NCI-H128 (cell line): ENCODE results near the gene KIF21B.

Source experiments
- DNase-seq: peaks from one replicate; lab custom pipeline; 2025; ENCODE audit not compliant: unreplicated experiment; lab: John Stamatoyannopoulos, UW

The KIF21B gene

GRCh38 chr1:200998323-200998722 is 25.2 kb downstream of the KIF21B start:
- no peak for DNase-seq

DNA sequence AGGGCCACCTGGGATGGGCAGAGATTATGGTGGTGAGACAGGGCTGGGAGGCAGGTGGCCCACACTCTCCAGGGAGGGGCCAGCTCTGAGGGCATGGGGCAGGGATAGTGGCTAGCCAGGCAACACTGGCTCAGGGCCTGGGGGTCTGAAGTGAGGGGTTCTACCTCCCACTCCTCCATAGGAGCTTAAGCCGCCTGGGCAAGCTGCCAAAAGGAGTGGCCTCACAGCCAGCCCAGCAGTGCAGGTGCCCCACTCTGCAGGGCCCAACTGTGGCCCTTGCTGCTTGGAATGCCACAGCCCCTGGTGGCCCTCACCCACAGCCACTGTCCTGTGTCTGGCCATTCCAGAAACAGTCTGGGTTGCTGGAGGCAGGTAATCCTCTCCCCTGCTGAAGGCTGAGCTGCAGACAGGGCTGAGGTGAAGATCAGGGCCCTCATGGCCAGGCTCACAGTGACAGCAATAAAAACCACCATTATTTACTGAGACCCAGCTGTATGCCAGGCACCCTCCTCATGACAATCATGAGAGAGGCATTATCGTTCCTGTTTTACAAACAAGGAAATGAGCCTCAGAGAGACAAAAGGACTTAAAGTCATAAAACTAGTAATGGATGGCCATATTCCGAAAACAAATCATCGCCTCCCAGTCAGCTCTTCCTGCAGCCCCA is 31.0 kb downstream of the KIF21B start:
- DNase-seq, result no peak

DNA sequence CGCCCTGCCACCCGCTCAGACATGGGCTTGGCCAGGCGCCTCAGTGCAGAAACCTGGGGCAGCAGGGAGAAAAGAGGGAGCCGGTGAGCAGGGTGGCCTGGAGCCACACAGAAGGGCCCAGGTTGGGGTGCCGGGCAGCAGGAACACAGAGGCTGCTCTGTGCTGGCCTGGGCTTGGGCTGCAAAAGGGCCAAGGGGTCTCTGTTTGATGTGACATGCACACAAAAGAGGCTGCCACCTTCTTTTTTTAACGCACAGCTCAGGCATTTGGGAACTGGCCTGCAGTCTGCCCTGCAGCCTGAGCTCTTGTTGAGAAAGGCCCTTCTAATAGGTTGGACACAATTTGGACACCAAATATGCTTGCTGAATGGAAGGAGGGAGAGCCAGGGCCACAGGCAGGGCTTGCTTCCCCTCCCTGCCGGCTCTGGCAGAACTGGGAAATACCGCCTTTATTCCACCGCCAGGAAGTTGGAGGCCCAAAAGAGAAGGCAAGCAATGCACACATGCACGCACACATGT is 32.4 kb downstream of the KIF21B start:
- no peak for DNase-seq

DNA sequence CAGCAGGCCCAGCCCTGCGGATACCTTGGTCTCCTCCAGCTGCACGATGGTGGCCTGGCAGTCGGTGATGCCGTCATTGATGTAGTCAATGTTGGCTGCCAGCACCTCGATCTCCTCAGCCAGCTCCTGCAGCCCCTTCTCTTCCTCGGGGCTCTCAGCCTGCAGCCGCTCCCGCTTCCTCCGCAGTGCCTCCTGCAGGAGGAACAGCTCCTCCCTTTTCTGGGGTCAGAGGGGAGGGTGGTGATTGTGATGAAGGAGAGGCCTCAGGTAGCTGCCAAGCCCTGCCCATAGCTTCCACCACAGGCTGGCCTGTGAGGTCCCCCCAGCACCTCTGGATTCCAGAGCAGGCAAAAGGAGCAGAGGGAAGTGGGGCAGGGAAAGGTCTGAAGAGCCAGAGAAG is 33.4 kb downstream of the KIF21B start:
- DNase-seq, result no peak

DNA sequence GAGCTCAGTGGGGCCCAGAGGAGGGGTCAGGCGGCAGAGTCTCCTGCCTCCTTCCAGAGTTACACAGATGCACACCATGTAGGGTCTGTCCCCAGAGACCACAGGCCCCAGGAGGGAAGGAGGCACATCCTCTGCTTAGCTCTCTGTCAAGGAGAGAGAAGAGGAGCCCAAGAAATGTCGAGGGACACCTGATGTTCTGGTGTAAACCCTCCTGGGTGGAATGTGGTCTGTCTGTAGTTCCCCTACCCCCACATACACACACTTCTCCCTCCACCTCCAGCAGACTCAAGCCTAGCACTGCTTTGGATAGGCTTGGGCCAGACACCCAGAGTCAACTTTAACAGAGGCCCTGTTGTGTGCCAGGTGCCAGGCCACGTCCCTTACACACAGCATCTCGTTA is 34.2 kb downstream of the KIF21B start:
- DNase-seq, result no peak

- no peak for DNase-seq
These were observed 34.8 kb downstream of the KIF21B start for GRCh38 chr1:200988693-200989092.

GRCh38 chr1:200985481-200985880 is 38.0 kb downstream of the KIF21B start:
- no peak for DNase-seq

- no peak for DNase-seq
These were observed 40.4 kb downstream of the KIF21B start for GRCh38 chr1:200983035-200983561.

GRCh38 chr1:200982071-200982945 is 41.2 kb downstream of the KIF21B start:
- no peak for DNase-seq

- DNase-seq, result no peak
These were observed 42.2 kb downstream of the KIF21B start for GRCh38 chr1:200981278-200981677.

DNA sequence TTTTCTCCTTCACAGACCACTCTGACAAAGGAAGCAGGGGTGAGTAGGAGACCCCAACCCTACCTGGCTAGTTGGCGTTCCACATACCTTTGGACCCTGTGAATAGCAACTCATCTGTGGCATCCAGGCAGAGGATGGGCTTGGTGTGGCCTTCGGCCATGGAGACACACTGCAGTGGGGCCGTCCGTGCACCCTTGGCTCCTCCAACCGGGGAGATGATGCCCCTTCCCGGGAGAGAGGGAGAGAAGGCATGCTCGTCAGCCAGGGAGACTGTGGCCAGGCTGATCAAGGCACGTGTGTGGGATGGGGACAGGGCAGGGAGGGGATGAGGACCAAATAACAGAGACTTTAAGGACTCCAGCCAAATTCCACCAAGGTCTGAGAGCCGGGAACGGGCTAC is 42.6 kb downstream of the KIF21B start:
- DNase-seq, result no peak

- no peak for DNase-seq
These were observed 43.1 kb downstream of the KIF21B start for GRCh38 chr1:200980452-200980772.

- no peak for DNase-seq
These were observed 43.7 kb downstream of the KIF21B start for GRCh38 chr1:200979574-200980451.

GRCh38 chr1:200977071-200977754 is 46.3 kb downstream of the KIF21B start:
- DNase-seq, result no peak

DNA sequence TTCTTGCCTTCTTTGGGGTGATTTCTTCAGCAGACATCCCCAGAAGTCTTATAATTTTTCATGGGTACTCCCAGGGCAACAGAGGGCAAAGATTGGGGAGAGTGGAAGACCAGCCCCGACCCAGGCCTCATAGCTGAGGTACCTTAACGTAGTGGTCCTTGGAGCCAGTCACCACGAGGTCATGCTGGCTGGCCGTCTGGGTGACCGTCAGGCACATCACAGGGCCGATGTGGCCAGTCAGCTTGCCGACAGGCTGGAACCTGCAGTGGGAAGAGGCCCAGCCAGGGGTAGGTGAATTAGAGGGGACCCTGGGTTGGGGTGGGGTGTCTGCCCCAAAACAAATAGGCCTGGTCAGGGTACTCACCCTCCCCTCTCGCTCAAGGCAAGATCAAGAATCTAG is 46.9 kb downstream of the KIF21B start:
- no peak for DNase-seq

GRCh38 chr1:200975458-200975857 is 48.1 kb downstream of the KIF21B start:
- DNase-seq, result no peak

- DNase-seq, result no peak
These were observed 48.8 kb downstream of the KIF21B start for GRCh38 chr1:200974711-200975110.

GRCh38 chr1:200973937-200974657 is 49.4 kb downstream of the KIF21B start:
- DNase-seq, result no peak

DNA sequence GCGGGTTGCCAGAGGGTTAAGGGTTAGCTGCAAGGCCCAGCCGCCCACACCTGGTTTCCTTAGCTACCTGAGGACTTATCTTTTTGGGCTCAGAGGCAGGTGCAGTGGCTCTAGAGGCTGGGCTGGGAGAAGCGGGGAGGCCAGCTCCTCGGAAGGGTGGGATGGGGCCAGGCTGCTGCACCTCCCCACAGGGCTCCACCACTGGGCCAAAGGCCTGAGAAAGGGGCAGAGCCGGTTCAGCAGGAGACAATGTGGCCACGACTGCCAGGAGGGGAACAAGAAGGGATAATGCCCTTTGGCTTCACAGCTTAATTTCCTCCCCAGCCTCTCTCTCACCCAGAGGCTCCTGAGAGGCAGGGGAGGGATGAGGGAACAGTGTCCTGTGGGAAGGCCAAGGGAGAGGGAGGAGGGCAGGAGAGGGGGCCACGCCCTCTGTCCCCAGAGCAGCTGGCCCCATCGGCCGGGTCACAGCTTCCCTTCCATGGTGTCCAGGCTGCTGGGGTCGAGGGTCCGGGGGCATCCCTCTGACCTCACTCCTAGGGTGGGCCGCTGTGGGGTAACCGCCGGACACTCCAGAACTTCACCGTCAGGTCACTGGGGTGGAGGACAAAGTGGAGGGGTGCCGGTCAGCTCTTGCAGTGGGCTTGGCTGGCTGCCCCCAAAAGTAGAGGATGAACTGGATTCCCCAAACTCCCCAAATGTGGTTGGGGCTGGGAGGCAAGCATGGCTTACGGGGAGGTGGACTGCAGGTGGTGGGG is 50.4 kb downstream of the KIF21B start:
- no peak for DNase-seq
